Activated B cell treated with CpG ODN at 0.5 μM for 24 hours (primary cell): ENCODE measurements around the gene COX6B2. TPM values are rescaled to one million over a fixed set of nuclear protein-coding genes. Genes with fewer than 3 reads are reported as not detected.

Source experiments
- ATAC-seq: fragments of 200-7000 bp; cut with Tn5 transposase; one replicate; pipeline ENCODE4 v1.10.0; 2021; ENCODE audit warnings: low read depth, mild to moderate bottlenecking, moderate library complexity
- CTCF ChIA-PET: fragments of 350-600 bp; sonication (Branson Sonifier 250); formaldehyde crosslinking; loops from one replicate; lab custom pipeline; 2021; ENCODE audit warnings: antibody characterized with exemption; lab: Charles Lee
- POLR2A ChIA-PET: fragments of 350-600 bp; sonication (Branson Sonifier 250); formaldehyde crosslinking; loops from one replicate; lab custom pipeline; 2021; ENCODE audit warnings: antibody characterized with exemption; lab: Charles Lee
- DNase-seq: peaks from one replicate; pipeline ENCODE4 v3.0.0; 2022
- H3K27ac Mint-ChIP-seq: one replicate; pipeline ENCODE4 v1.8.0; 2020; ENCODE audit warnings: mixed read lengths
- H3K27me3 Mint-ChIP-seq: one replicate; pipeline ENCODE4 v1.8.0; 2021; ENCODE audit warnings: mixed read lengths
- H3K36me3 Mint-ChIP-seq: one replicate; pipeline ENCODE4 v1.8.0; 2021; ENCODE audit warnings: low read depth, mixed read lengths
- H3K4me1 Mint-ChIP-seq: one replicate; pipeline ENCODE4 v1.8.0; 2021; ENCODE audit warnings: mixed read lengths
- H3K4me3 Mint-ChIP-seq: one replicate; pipeline ENCODE4 v1.8.0; 2020; ENCODE audit warnings: mild to moderate bottlenecking, mixed read lengths
- H3K9me3 Mint-ChIP-seq: one replicate; pipeline ENCODE4 v1.8.0; 2020; ENCODE audit warnings: mixed read lengths
- CTCF ChIP-seq: fragments of 200-600 bp; IDR thresholded peaks from one replicate; pipeline ENCODE4 v1.8.0; 2022; ENCODE audit warnings: antibody characterized with exemption, mild to moderate bottlenecking
- intact Hi-C: fragments of 100-400 bp; cut with micrococcal nuclease; formaldehyde crosslinking; loops from one replicate; pipeline ENCODE4 v1.15.1; 2024
- total RNA-seq: library from RNA; stranded (reverse); gene quantifications from 2 replicates; pipeline ENCODE4 v1.2.3, GENCODE V29; 2022

The COX6B2 gene
- total RNA-seq, 1 donor from 2014 or later = not detected

GRCh38 chr19:55347442-55348009 is 7.0 kb downstream of the COX6B2 start:
- ChIA-PET POLR2A (no interaction called here), CTCF (no interaction called here)
- Mint-ChIP-seq H3K27me3 (peaks cover 23% of the 10 kb centered on the region), H3K36me3 (peaks cover 4% of the 10 kb centered on the region), H3K27ac (no peak overlapping the region), H3K9me3 (no peaks in the 10 kb centered on the region), H3K4me3 (no peak overlapping the region), H3K4me1 (peaks cover 2% of the 10 kb centered on the region)
- no peak for TF ChIP-seq CTCF
- intact Hi-C loops = no loop called here
- no peak for ATAC-seq
- no peak for DNase-seq

GRCh38 chr19:55346725-55347441 is 7.6 kb downstream of the COX6B2 start:
- Mint-ChIP-seq H3K9me3 (no peaks in the 10 kb centered on the region), H3K36me3 (peaks cover 4% of the 10 kb centered on the region), H3K27me3 (peaks cover 18% of the 10 kb centered on the region), H3K4me3 (no peak overlapping the region), H3K4me1 (no peaks in the 10 kb centered on the region), H3K27ac (no peak overlapping the region)
- ATAC-seq (no peak), DNase-seq (no peak)
- ChIA-PET POLR2A (no interaction called here), CTCF (no interaction called here)
- TF ChIP-seq CTCF = no peak
- intact Hi-C loops = no loop called here

GRCh38 chr19:55345818-55346724 is 8.4 kb downstream of the COX6B2 start:
- no peaks in the 10 kb centered on the region for H3K9me3 Mint-ChIP-seq
- no peak for DNase-seq
- no peak for ATAC-seq
- CTCF ChIA-PET = no interaction called here
- peaks cover 5% of the 10 kb centered on the region for H3K4me1 Mint-ChIP-seq
- intact Hi-C loops = no loop called here
- H3K36me3 Mint-ChIP-seq = peaks cover 4% of the 10 kb centered on the region
- POLR2A ChIA-PET = no interaction called here
- H3K27me3 Mint-ChIP-seq = peaks cover 10% of the 10 kb centered on the region
- TF ChIP-seq CTCF = no peak
- no peak overlapping the region for H3K27ac Mint-ChIP-seq
- H3K4me3 Mint-ChIP-seq = no peak overlapping the region

DNA sequence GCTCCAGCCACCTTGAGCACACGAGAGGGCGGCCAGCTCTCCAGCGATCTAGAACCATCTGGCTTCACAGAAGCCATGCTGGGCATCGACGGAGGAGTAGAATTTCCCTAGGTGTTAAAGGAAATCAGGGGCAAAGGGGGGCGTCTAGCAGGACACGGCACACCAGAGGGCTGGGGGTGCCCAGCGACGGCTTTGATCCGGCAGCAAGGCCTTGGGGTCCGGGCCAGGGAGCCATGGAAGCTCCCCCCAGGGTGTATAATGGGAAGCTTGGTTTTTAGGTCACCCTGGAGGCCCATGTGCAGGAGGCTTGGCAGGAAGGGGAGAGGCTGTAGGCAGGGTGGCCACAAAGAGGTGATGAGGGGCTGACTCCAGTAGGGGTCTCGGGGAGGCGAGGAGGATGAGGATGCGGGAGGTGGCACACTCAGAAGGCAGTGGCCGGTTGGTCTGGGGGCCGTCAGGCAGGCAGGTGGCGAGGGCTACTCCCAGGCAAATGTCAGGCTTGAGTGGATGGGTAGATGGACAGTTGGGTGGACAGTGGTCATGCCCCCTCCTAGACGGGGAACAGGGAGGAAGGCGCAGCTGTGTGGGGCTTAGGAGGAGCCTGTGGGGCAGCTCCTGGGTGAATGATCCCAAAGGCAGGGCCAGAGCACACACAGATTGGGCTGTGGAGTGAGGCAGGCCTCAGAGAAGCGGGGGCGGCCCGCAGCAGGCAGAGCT is 9.3 kb downstream of the COX6B2 start:
- Mint-ChIP-seq H3K4me1 (peaks cover 12% of the 10 kb centered on the region), H3K27ac (no peak overlapping the region), H3K27me3 (peaks cover 2% of the 10 kb centered on the region), H3K36me3 (peaks cover 4% of the 10 kb centered on the region), H3K4me3 (no peak overlapping the region), H3K9me3 (no peaks in the 10 kb centered on the region)
- TF ChIP-seq CTCF = no peak
- ATAC-seq = no peak
- intact Hi-C loops = no loop called here
- DNase-seq = no peak
- POLR2A ChIA-PET = no interaction called here
- CTCF ChIA-PET = no interaction called here
